HepG2 (cell line): Measurements from ENCODE around the gene CIART. TPM values are rescaled to one million over a fixed set of nuclear protein-coding genes. Genes with fewer than 3 reads are reported as not detected.

ENCODE experiments used
- ARID2 ChIP-seq: sonication (generic); formaldehyde crosslinking; IDR thresholded peaks from 2 replicates; pipeline ENCODE4 v1.8.1; 2022; ENCODE audit warnings: mild to moderate bottlenecking, missing genetic modification reagents, borderline replicate concordance
- FOSL2 ChIP-seq: sonication (generic); formaldehyde crosslinking; IDR thresholded peaks from 2 replicates; pipeline ENCODE4 v1.4.0; 2020; ENCODE audit warnings: missing genetic modification reagents
- GATA4 ChIP-seq: sonication (generic); IDR thresholded peaks from 2 replicates; pipeline ENCODE4 v1.6.1; 2016; ENCODE audit warnings: antibody characterized with exemption, low read depth, borderline replicate concordance
- HMGXB3 ChIP-seq: sonication (generic); formaldehyde crosslinking; IDR thresholded peaks from 2 replicates; pipeline ENCODE4 v1.4.0; 2020; ENCODE audit warnings: missing genetic modification reagents, borderline replicate concordance
- HOXD1 ChIP-seq: sonication (generic); formaldehyde crosslinking; IDR thresholded peaks from 2 replicates; pipeline ENCODE4 v1.5.0; 2020; ENCODE audit warnings: missing genetic modification reagents
- MED1 ChIP-seq: sonication (generic); formaldehyde crosslinking; IDR thresholded peaks from 2 replicates; pipeline ENCODE4 v1.4.0; 2020; ENCODE audit warnings: missing genetic modification reagents
- NR2F6 ChIP-seq, 2 experiments: IDR thresholded peaks; 2 replicates each; pipeline ENCODE4 v1.6.1; 2016; ENCODE audit warnings: antibody characterized with exemption in 1 of 2, mild to moderate bottlenecking in 1 of 2
- PATZ1 ChIP-seq: sonication (generic); formaldehyde crosslinking; IDR thresholded peaks from 2 replicates; pipeline ENCODE4 v1.4.0; 2020; ENCODE audit warnings: missing genetic modification reagents
- REST ChIP-seq, 2 experiments: IDR thresholded peaks; 2 replicates each; pipeline ENCODE4 v1.6.1; 2011 to 2012; ENCODE audit warnings: low read length in 2 of 2, borderline replicate concordance in 1 of 2, low read depth in 1 of 2, mild to moderate bottlenecking in 1 of 2, moderate library complexity in 1 of 2
- SP5 ChIP-seq: IDR thresholded peaks from 2 replicates; pipeline ENCODE4 v1.6.1; 2016; ENCODE audit warnings: low read depth, borderline replicate concordance
- THAP9 ChIP-seq: sonication (generic); formaldehyde crosslinking; IDR thresholded peaks from 2 replicates; pipeline ENCODE4; 2020; ENCODE audit warnings: missing genetic modification reagents, mild to moderate bottlenecking, borderline replicate concordance
- ZNF17 ChIP-seq: sonication (generic); formaldehyde crosslinking; IDR thresholded peaks from 2 replicates; pipeline ENCODE4 v1.5.0; 2020; ENCODE audit warnings: mild to moderate bottlenecking, missing genetic modification reagents
- ZNF709 ChIP-seq: sonication (generic); formaldehyde crosslinking; IDR thresholded peaks from 2 replicates; pipeline ENCODE4 v1.5.0; 2020; ENCODE audit warnings: mild to moderate bottlenecking, missing genetic modification reagents
- ZNF773 ChIP-seq: sonication (generic); formaldehyde crosslinking; IDR thresholded peaks from 2 replicates; pipeline ENCODE4 v1.4.0; 2020; ENCODE audit warnings: missing genetic modification reagents, borderline replicate concordance
- ZSCAN31 ChIP-seq: sonication (generic); formaldehyde crosslinking; IDR thresholded peaks from 2 replicates; pipeline ENCODE4 v1.5.0; 2020; ENCODE audit warnings: low read depth, mild to moderate bottlenecking, missing genetic modification reagents
- polyA plus RNA-seq, 8 experiments: library from polyadenylated mRNA; depleted of rRNA in 3 of 8; stranded (reverse) in 7 of 8; unstranded in 1 of 8; fragments of >200 nt; fragmentation: Illumina TruSeq in 4 of 8; extraction: Trizol in 4 of 8; gene quantifications; 2 replicates each; pipeline versions ENCODE4 v1.2.1 to v1.2.3, GENCODE V29; 2011 to 2016; ENCODE audit warnings: low read depth in 4 of 8, missing spikeins in 1 of 8, mixed read lengths in 1 of 8; ENCODE audit not compliant: insufficient read depth in 1 of 8
- total RNA-seq, 5 experiments: library from RNA; depleted of rRNA; stranded (reverse); fragments of >200 nt; fragmentation: Illumina TruSeq; extraction: Trizol; gene quantifications; 2 replicates each; pipeline ENCODE4 v1.2.3, GENCODE V29; 2016; ENCODE audit warnings: low read depth in 1 of 5

The CIART gene
- total and polyA plus RNA-seq, 2 of the 13 experiments (the other 11 are each of a cell fraction or from before 2014, with no cell fraction given): 0.58 TPM; not detected in 1

GRCh38 chr1:150268705-150269403, 13.5 kb upstream of the CIART start, which contains the start of gene APH1A (continued):
- TF ChIP-seq FOSL2 (CRISPR knock-in tag) (peak; percentile 53; the same call in 1 of the 2 replicates), HMGXB3 (CRISPR knock-in tag) (peak; percentile 87), THAP9 (CRISPR knock-in tag) (0 out of 2 replicates have a peak, but pooled peaks have one; percentile 44), SP5 (CRISPR knock-in tag) (peak; percentile 78), GATA4 (no peak; the same call in 1 of the 2 replicates), PATZ1 (peak; percentile 83), ZNF773 (CRISPR knock-in tag) (peak; percentile 52; the same call in 1 of the 2 replicates), MED1 (CRISPR knock-in tag) (peak; percentile 62), ZNF709 (0 out of 2 replicates have a peak, but pooled peaks have one; percentile 64), ZSCAN31 (peak; percentile 61; the same call in 1 of the 2 replicates), NR2F6 (IDR thresholded peaks at IDR 0.05) (no peak), NR2F6 (CRISPR knock-in tag; IDR thresholded peaks at IDR 0.05) (0 out of 2 replicates have a peak, but pooled peaks have one; percentile 18), ARID2 (CRISPR knock-in tag) (no peak), HOXD1 (CRISPR knock-in tag) (peak; percentile 61; the same call in 1 of the 2 replicates), REST (IDR thresholded peaks at IDR 0.05; ENCODE audit: borderline replicate concordance in 1 of 2, low read depth in 1 of 2, low read length in 2 of 2) (peak in 1 of 2 experiments; percentile 39; a peak in 1 of 4 replicates), ZNF17 (CRISPR knock-in tag) (no peak)
